IMR-90 (cell line): ENCODE results near the gene GABPA. TPM values are rescaled to one million over a fixed set of nuclear protein-coding genes. Genes with fewer than 3 reads are reported as not detected.

Experiments
- ATAC-seq: fragments of 200-7000 bp; cut with Tn5 transposase; 2 replicates; pipeline ENCODE4 v1.9.1; 2020; ENCODE audit warnings: low read depth, mild to moderate bottlenecking, moderate library complexity
- BruUV-seq: library from RNA; stranded (reverse); fragments of 400-500 nt; replicated peaks from 2 replicates; lab custom pipeline; 2021; lab: Mats Ljungman, UMichigan
- CTCF ChIA-PET: fragments of 300-600 bp; formaldehyde crosslinking; extraction: SDS; loops from one replicate; lab custom pipeline; 2021; ENCODE audit warnings: antibody characterized with exemption; lab: Yijun Ruan, JAX
- POLR2A ChIA-PET: fragments of 300-600 bp; sonication (Branson Sonifier 250); formaldehyde crosslinking; loops from one replicate; lab custom pipeline; 2022; ENCODE audit warnings: antibody characterized with exemption; ENCODE audit not compliant: unreplicated experiment; lab: Charles Lee
- DNase-seq: peaks from one replicate; pipeline ENCODE4 v3.0.0; 2013
- H2AFZ ChIP-seq: replicated peaks from 2 replicates; pipeline ENCODE3; 2013; ENCODE audit warnings: low read length, mild to moderate bottlenecking; ENCODE audit not compliant: poor library complexity
- H2AK5ac ChIP-seq: 2 replicates; pipeline ENCODE4 v1.6.1; 2013; ENCODE audit warnings: low read depth, low read length, inconsistent platforms
- H2AK9ac ChIP-seq: replicated peaks from 2 replicates; pipeline ENCODE3; 2013; ENCODE audit warnings: mild to moderate bottlenecking, low read depth, low read length, moderate library complexity; ENCODE audit not compliant: poor library complexity
- H2BK120ac ChIP-seq: 2 replicates; pipeline ENCODE4 v1.6.1; 2013; ENCODE audit warnings: low read depth, low read length, inconsistent platforms
- H2BK15ac ChIP-seq: 3 replicates; pipeline ENCODE4 v1.6.1; 2013; ENCODE audit warnings: low read depth, low read length, inconsistent platforms
- H2BK20ac ChIP-seq: 2 replicates; pipeline ENCODE4 v1.6.1; 2013; ENCODE audit warnings: low read depth, mild to moderate bottlenecking, inconsistent platforms, low read length, moderate library complexity
- H2BK5ac ChIP-seq: 2 replicates; pipeline ENCODE4 v1.6.1; 2013; ENCODE audit warnings: mild to moderate bottlenecking, low read depth, low read length, inconsistent platforms; ENCODE audit not compliant: poor library complexity, severe bottlenecking
- H3K14ac ChIP-seq: replicated peaks from 2 replicates; pipeline ENCODE4 v1.6.1; 2013; ENCODE audit warnings: low read depth, low read length, inconsistent platforms
- H3K18ac ChIP-seq: 2 replicates; pipeline ENCODE4 v1.6.1; 2013; ENCODE audit warnings: low read depth, low read length, control low read depth
- H3K23ac ChIP-seq: 2 replicates; pipeline ENCODE4 v1.6.1; 2013; ENCODE audit warnings: low read depth, low read length, inconsistent platforms
- H3K27ac ChIP-seq: 2 replicates; pipeline ENCODE4 v1.5.1; 2013; ENCODE audit warnings: mild to moderate bottlenecking, control low read depth, low read length; ENCODE audit not compliant: insufficient read depth
- H3K27me3 ChIP-seq: 2 replicates; pipeline ENCODE4 v1.6.1; 2013; ENCODE audit warnings: low read length; ENCODE audit not compliant: control insufficient read depth, insufficient read depth
- H3K36me3 ChIP-seq: 2 replicates; pipeline ENCODE4 v1.6.1; 2013; ENCODE audit warnings: low read length, mixed read lengths; ENCODE audit not compliant: control insufficient read depth, insufficient read depth
- H3K4ac ChIP-seq: 2 replicates; pipeline ENCODE4 v1.6.1; 2013; ENCODE audit warnings: low read depth, low read length, inconsistent platforms
- H3K4me1 ChIP-seq: 2 replicates; pipeline ENCODE4 v1.6.1; 2013; ENCODE audit warnings: low read length, mixed read lengths; ENCODE audit not compliant: control insufficient read depth, insufficient read depth
- H3K4me2 ChIP-seq: 2 replicates; pipeline ENCODE4 v1.6.1; 2013; ENCODE audit warnings: low read depth, mild to moderate bottlenecking, control low read depth, low read length, moderate library complexity
- H3K4me3 ChIP-seq: 2 replicates; pipeline ENCODE4 v1.5.1; 2013; ENCODE audit warnings: low read depth, mild to moderate bottlenecking, control low read depth, low read length, moderate library complexity; ENCODE audit not compliant: insufficient read depth
- H3K56ac ChIP-seq: 2 replicates; pipeline ENCODE4 v1.6.1; 2013; ENCODE audit warnings: low read length, inconsistent platforms; ENCODE audit not compliant: insufficient read depth; ENCODE audit errors: extremely low read depth
- H3K79me1 ChIP-seq, 2 experiments: 2 replicates each; pipeline ENCODE4 v1.6.1; 2013; ENCODE audit warnings: low read length in 2 of 2, inconsistent platforms in 1 of 2, low read depth in 1 of 2
- H3K9ac ChIP-seq: 2 replicates; pipeline ENCODE4 v1.6.1; 2013; ENCODE audit warnings: low read depth, low read length, control low read depth
- H3K9me1 ChIP-seq: 2 replicates; pipeline ENCODE4 v1.6.1; 2013; ENCODE audit warnings: low read length, inconsistent platforms; ENCODE audit not compliant: insufficient read depth
- H3K9me3 ChIP-seq: 2 replicates; pipeline ENCODE4 v1.6.1; 2013; ENCODE audit warnings: low read length; ENCODE audit not compliant: control insufficient read depth, insufficient read depth
- H4K20me1 ChIP-seq: 2 replicates; pipeline ENCODE4 v1.6.1; 2013; ENCODE audit warnings: low read length, inconsistent platforms; ENCODE audit not compliant: insufficient read depth
- H4K5ac ChIP-seq: 2 replicates; pipeline ENCODE4 v1.6.1; 2013; ENCODE audit warnings: mild to moderate bottlenecking, low read depth, low read length, control low read depth
- H4K8ac ChIP-seq, 2 experiments: 2 replicates each; pipeline ENCODE4 v1.6.1; 2013; ENCODE audit warnings: low read depth in 2 of 2, low read length in 2 of 2, control low read depth in 1 of 2, inconsistent platforms in 1 of 2
- H4K91ac ChIP-seq: 2 replicates; pipeline ENCODE4 v1.6.1; 2013; ENCODE audit warnings: low read depth, low read length, inconsistent platforms; ENCODE audit not compliant: insufficient read depth
- BHLHE40 ChIP-seq: fragments of 150-350 bp; IDR thresholded peaks from 2 replicates; pipeline ENCODE4 v1.6.1; 2016; ENCODE audit warnings: mild to moderate bottlenecking, low read depth, low read length
- CEBPB ChIP-seq: IDR thresholded peaks from 2 replicates; pipeline ENCODE4 v1.6.1; 2012; ENCODE audit warnings: low read depth, low read length, improper control_type of control experiment
- CHD1 ChIP-seq: IDR thresholded peaks from 2 replicates; pipeline ENCODE4 v1.6.1; 2012; ENCODE audit warnings: low read depth, low read length, improper control_type of control experiment
- MAFK ChIP-seq: IDR thresholded peaks from 2 replicates; pipeline ENCODE4 v1.6.1; 2012; ENCODE audit warnings: low read depth, low read length, improper control_type of control experiment
- MAZ ChIP-seq: IDR thresholded peaks from 2 replicates; pipeline ENCODE4 v1.6.1; 2012; ENCODE audit warnings: low read depth, mild to moderate bottlenecking, low read length, improper control_type of control experiment, moderate library complexity, borderline replicate concordance
- MXI1 ChIP-seq: IDR thresholded peaks from 2 replicates; pipeline ENCODE4 v1.6.1; 2012; ENCODE audit warnings: low read depth, mild to moderate bottlenecking, low read length, moderate library complexity, borderline replicate concordance
- NFE2L2 ChIP-seq: fragments of 150-350 bp; IDR thresholded peaks from 2 replicates; pipeline ENCODE4 v1.6.1; 2016; ENCODE audit warnings: low read depth, mild to moderate bottlenecking, low read length
- POLR2A ChIP-seq: IDR thresholded peaks from 2 replicates; pipeline ENCODE4 v1.6.1; 2012; ENCODE audit warnings: mild to moderate bottlenecking, low read depth, low read length
- RAD21 ChIP-seq: IDR thresholded peaks from 2 replicates; pipeline ENCODE4 v1.6.1; 2012; ENCODE audit warnings: low read length, improper control_type of control experiment
- RCOR1 ChIP-seq: IDR thresholded peaks from 2 replicates; pipeline ENCODE4 v1.6.1; 2012; ENCODE audit warnings: mild to moderate bottlenecking, low read length, improper control_type of control experiment; ENCODE audit not compliant: insufficient replicate concordance
- RFX5 ChIP-seq: IDR thresholded peaks from 2 replicates; pipeline ENCODE4 v1.8.0; 2012; ENCODE audit warnings: low read depth, mild to moderate bottlenecking, low read length, moderate library complexity
- SMC3 ChIP-seq: fragments of 150-350 bp; IDR thresholded peaks from 2 replicates; pipeline ENCODE4 v1.6.1; 2016; ENCODE audit warnings: low read depth, mild to moderate bottlenecking, antibody characterized with exemption, low read length, moderate library complexity
- WGBS, 2 experiments: methylation state at CpG; one replicate each; pipeline versions ENCODE4 v1.1.5 to v1.1.7; 2013; ENCODE audit warnings: missing lambda C conversion rate in 2 of 2; ENCODE audit not compliant: insufficient read length in 1 of 2; ENCODE audit errors: extremely low coverage in 2 of 2; 5-methylcytosine and 5-hydroxymethylcytosine counted together
- dilution Hi-C: fragments of 300-500 bp; cut with HindIII; formaldehyde crosslinking; loops from one replicate; pipeline ENCODE4 v1.14.3; 2018; ENCODE audit warnings: low sequenced_read_pairs; ENCODE audit not compliant: unreplicated experiment
- in situ Hi-C: fragments of 300-500 bp; cut with MboI; formaldehyde crosslinking; loops from 3 replicates; pipeline ENCODE4 v1.14.3; 2019; ENCODE audit warnings: low sequenced_read_pairs, inconsistent platforms, mixed read lengths
- intact Hi-C: fragments of 100-400 bp; cut with micrococcal nuclease; formaldehyde crosslinking; loops from 2 replicates; pipeline ENCODE4 v1.10.0; 2022
- polyA plus RNA-seq, 3 experiments: library from polyadenylated mRNA; depleted of rRNA; stranded (reverse); fragments of >200 nt; gene quantifications; 2 replicates each; pipeline ENCODE4 v1.2.3, GENCODE V29; 2012; ENCODE audit warnings: low replicate concordance in 1 of 3
- total RNA-seq: library from RNA; depleted of rRNA; stranded (reverse); fragments of >200 nt; gene quantifications from 2 replicates; pipeline ENCODE4 v1.2.3, GENCODE V29; 2012
- TF ChIP-seq, protein P1 (sequence below): conservative IDR thresholded peaks from 2 replicates; pipeline ENCODE4 v1.5.1; 2012; ENCODE audit warnings: mild to moderate bottlenecking, low read depth, low read length, improper control_type of control experiment
- TF ChIP-seq, protein P2 (sequence below): fragments of 150-350 bp; IDR thresholded peaks from 2 replicates; pipeline ENCODE4 v1.6.1; 2017; ENCODE audit warnings: mild to moderate bottlenecking, antibody characterized with exemption, low read length, low read depth

Gene GABPA
- total and polyA plus RNA-seq, 2 of the 4 experiments (the other 2 are of a cell fraction): 9.0 to 17.0 TPM

DNA sequence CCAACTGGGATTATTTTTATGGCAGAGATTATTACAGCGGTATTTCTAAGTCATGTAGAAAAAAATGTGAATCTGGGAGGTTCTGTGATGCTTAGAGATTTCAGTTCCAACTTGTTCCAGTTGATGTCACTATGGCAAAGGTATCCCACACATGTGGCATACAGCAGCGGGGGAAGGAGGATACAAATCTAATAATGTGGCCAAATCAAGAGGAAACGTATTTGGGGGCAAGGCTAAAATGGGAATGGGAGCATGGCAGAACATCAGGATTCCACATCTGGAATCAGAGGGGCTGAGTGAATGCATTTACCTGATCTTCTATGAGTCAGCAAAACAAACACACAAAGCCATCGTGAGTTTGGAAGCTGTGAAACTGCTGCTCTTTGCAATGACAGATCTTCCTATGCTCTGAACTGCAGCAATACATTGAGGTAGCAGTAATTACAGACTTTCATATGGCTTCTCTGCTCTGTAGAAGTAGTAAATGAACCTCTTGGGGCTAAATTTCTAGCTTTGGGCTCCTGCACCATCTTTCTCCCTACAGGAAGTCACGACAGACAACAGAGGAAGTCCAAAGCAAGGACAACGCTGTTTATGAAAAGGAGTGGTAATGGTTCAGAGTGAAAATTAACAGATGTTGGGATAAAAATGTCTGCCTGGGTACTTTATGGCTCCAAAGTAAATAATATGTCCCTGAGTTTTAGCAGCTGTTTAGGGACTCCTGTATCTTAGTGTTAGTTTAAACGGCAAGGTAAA, 55.5 kb downstream of the GABPA start:
- Histone ChIP-seq H2BK15ac (0 out of 3 replicates have a peak overlapping the region, but pooled peaks have one; percentile 1), H2BK120ac (peak overlapping the region; percentile 74), H3K18ac (peak overlapping the region; percentile 22), H3K14ac (no peak overlapping the region; the same call in 1 of the 2 replicates), H2AK9ac (no peak overlapping the region), H3K4me2 (peak overlapping the region; percentile 75), H3K23ac (peak overlapping the region; percentile 25; the same call in 1 of the 2 replicates), H3K36me3 (no peaks in the 10 kb centered on the region), H2BK5ac (no peak overlapping the region), H2AFZ (peak overlapping the region; percentile 90), H4K5ac (peak overlapping the region; percentile 31), H3K4me3 (peak overlapping the region; percentile 19; the same call in 1 of the 2 replicates), H3K27ac (peak overlapping the region; percentile 24; the same call in 1 of the 2 replicates), H3K27me3 (peaks cover 4% of the 10 kb centered on the region), H3K4ac (no peak overlapping the region), H4K8ac (peak overlapping the region; percentile 59 to 92), H3K9me3 (no peaks in the 10 kb centered on the region), H3K79me1 (no peaks in the 10 kb centered on the region), H4K20me1 (no peaks in the 10 kb centered on the region), H3K56ac (no peak overlapping the region), H3K9me1 (no peaks in the 10 kb centered on the region), H2AK5ac (no peak overlapping the region), H4K91ac (peak overlapping the region; percentile 19; the same call in 1 of the 2 replicates), H3K4me1 (no peaks in the 10 kb centered on the region), H3K9ac (0 out of 2 replicates have a peak overlapping the region, but pooled peaks have one; percentile 3), H2BK20ac (no peak overlapping the region; the same call in 1 of the 2 replicates)
- peak; percentile 91 for ATAC-seq
- in situ Hi-C loops: no loop called here
- intact Hi-C loops: loop anchor here (5.0 kb wide), 1 partner anchor 927 kb away; no protein-coding TSS in a partner anchor
- WGBS, 2 experiments: no CpG with 5 or more reads among the region's 7 CpGs
- ChIA-PET CTCF (no interaction called here), POLR2A (no interaction called here)
- DNase-seq: peak; percentile 41
- BruUV-seq: no TSS peak
- dilution Hi-C loops: no loop called here
- TF ChIP-seq RFX5 (no peak), BHLHE40 (no peak), MXI1 (no peak), CHD1 (no peak), RAD21 (peak; percentile 44), RCOR1 (no peak), NFE2L2 (0 out of 2 replicates have a peak, but pooled peaks have one; percentile 38), SMC3 (0 out of 2 replicates have a peak, but pooled peaks have one; percentile 6), POLR2A (no peak), MAFK (peak; percentile 34; the same call in 1 of the 2 replicates), CEBPB (no peak), MAZ (no peak)
- TF ChIP-seq, protein P1, sequence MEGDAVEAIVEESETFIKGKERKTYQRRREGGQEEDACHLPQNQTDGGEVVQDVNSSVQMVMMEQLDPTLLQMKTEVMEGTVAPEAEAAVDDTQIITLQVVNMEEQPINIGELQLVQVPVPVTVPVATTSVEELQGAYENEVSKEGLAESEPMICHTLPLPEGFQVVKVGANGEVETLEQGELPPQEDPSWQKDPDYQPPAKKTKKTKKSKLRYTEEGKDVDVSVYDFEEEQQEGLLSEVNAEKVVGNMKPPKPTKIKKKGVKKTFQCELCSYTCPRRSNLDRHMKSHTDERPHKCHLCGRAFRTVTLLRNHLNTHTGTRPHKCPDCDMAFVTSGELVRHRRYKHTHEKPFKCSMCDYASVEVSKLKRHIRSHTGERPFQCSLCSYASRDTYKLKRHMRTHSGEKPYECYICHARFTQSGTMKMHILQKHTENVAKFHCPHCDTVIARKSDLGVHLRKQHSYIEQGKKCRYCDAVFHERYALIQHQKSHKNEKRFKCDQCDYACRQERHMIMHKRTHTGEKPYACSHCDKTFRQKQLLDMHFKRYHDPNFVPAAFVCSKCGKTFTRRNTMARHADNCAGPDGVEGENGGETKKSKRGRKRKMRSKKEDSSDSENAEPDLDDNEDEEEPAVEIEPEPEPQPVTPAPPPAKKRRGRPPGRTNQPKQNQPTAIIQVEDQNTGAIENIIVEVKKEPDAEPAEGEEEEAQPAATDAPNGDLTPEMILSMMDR: peak; percentile 40
- TF ChIP-seq, protein P2, sequence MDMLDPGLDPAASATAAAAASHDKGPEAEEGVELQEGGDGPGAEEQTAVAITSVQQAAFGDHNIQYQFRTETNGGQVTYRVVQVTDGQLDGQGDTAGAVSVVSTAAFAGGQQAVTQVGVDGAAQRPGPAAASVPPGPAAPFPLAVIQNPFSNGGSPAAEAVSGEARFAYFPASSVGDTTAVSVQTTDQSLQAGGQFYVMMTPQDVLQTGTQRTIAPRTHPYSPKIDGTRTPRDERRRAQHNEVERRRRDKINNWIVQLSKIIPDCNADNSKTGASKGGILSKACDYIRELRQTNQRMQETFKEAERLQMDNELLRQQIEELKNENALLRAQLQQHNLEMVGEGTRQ: no peak
